ENCODE data around the gene SEMA3F. TPM values are rescaled to one million over a fixed set of nuclear protein-coding genes. Genes with fewer than 3 reads are reported as not detected.

SEMA3F gene
- total RNA-seq, 1 donor from 2014 or later = 48.0 TPM

- Mint-ChIP-seq H3K36me3 (no peaks in the 10 kb centered on the region), H3K27ac (peak overlapping the region; percentile 38), H3K9me3 (no peaks in the 10 kb centered on the region), H3K4me1 (ENCODE audit: unreplicated experiment) (peaks cover 28% of the 10 kb centered on the region), H3K4me3 (peak overlapping the region; percentile 35), H3K27me3 (peaks cover 3% of the 10 kb centered on the region)
- DNase-seq (ENCODE audit: extremely low spot score, unreplicated experiment) = no peak
- no peak for TF ChIP-seq CTCF (conservative IDR thresholded peaks at IDR 0.05)
Observed at GRCh38 chr3:50147447-50147846, 7.7 kb upstream of the SEMA3F start.

- Mint-ChIP-seq H3K27me3 (peaks cover 3% of the 10 kb centered on the region), H3K36me3 (no peaks in the 10 kb centered on the region)
- DNase-seq (ENCODE audit: extremely low spot score, unreplicated experiment) = no peak
Observed at GRCh38 chr3:50147861-50148260, 7.3 kb upstream of the SEMA3F start.

GRCh38 chr3:50150404-50150750, 4.7 kb upstream of the SEMA3F start:
- peaks cover 42% of the 10 kb centered on the region for H3K4me1 Mint-ChIP-seq (ENCODE audit: unreplicated experiment)
- peak overlapping the region; percentile 57 for H3K4me3 Mint-ChIP-seq
- H3K27ac Mint-ChIP-seq = peak overlapping the region; percentile 77
- H3K36me3 Mint-ChIP-seq = no peaks in the 10 kb centered on the region
- no peak for DNase-seq (ENCODE audit: extremely low spot score, unreplicated experiment)
- TF ChIP-seq CTCF (conservative IDR thresholded peaks at IDR 0.05) = no peak
- peaks cover 7% of the 10 kb centered on the region for H3K27me3 Mint-ChIP-seq
- H3K9me3 Mint-ChIP-seq = no peaks in the 10 kb centered on the region

More at GRCh38 chr3:50147861-50148260, 7.3 kb upstream of the SEMA3F start:
- Mint-ChIP-seq H3K4me3 (peak overlapping the region; percentile 35), H3K9me3 (no peaks in the 10 kb centered on the region), H3K27ac (peak overlapping the region; percentile 38), H3K4me1 (ENCODE audit: unreplicated experiment) (peaks cover 28% of the 10 kb centered on the region)
- no peak for TF ChIP-seq CTCF (conservative IDR thresholded peaks at IDR 0.05)

GRCh38 chr3:50150863-50151686, 4.0 kb upstream of the SEMA3F start:
- Mint-ChIP-seq H3K9me3 (no peaks in the 10 kb centered on the region), H3K4me3 (peak overlapping the region; percentile 76), H3K27me3 (peaks cover 11% of the 10 kb centered on the region), H3K27ac (peak overlapping the region; percentile 77), H3K36me3 (no peaks in the 10 kb centered on the region), H3K4me1 (ENCODE audit: unreplicated experiment) (peaks cover 46% of the 10 kb centered on the region)
- no peak for DNase-seq (ENCODE audit: extremely low spot score, unreplicated experiment)
- TF ChIP-seq CTCF (conservative IDR thresholded peaks at IDR 0.05) = no peak

GRCh38 chr3:50151728-50152127, 3.4 kb upstream of the SEMA3F start:
- no peaks in the 10 kb centered on the region for H3K9me3 Mint-ChIP-seq
- H3K36me3 Mint-ChIP-seq = no peaks in the 10 kb centered on the region
- peaks cover 45% of the 10 kb centered on the region for H3K4me1 Mint-ChIP-seq (ENCODE audit: unreplicated experiment)
- no peak for DNase-seq (ENCODE audit: extremely low spot score, unreplicated experiment)
- no peak overlapping the region for H3K27ac Mint-ChIP-seq
- no peak for TF ChIP-seq CTCF (conservative IDR thresholded peaks at IDR 0.05)
- H3K4me3 Mint-ChIP-seq = peak overlapping the region; percentile 76
- H3K27me3 Mint-ChIP-seq = peaks cover 12% of the 10 kb centered on the region

Measured in type B pancreatic cell (in vitro differentiated cells).